Measurements from ENCODE around the gene TLCD4.

Gene TLCD4

GRCh38 chr1:95095833-95096217 is 21.3 kb upstream of the TLCD4 start:
- no peak for DNase-seq (ENCODE audit: low read depth)

GRCh38 chr1:95096218-95096841 is 20.8 kb upstream of the TLCD4 start:
- DNase-seq (ENCODE audit: low read depth): no peak

GRCh38 chr1:95097426-95097825 is 19.7 kb upstream of the TLCD4 start:
- DNase-seq (ENCODE audit: low read depth): no peak

GRCh38 chr1:95098196-95098595 is 19.0 kb upstream of the TLCD4 start:
- no peak for DNase-seq (ENCODE audit: low read depth)

GRCh38 chr1:95108792-95109191 is 8.4 kb upstream of the TLCD4 start:
- DNase-seq (ENCODE audit: low read depth): no peak

- DNase-seq (ENCODE audit: low read depth): no peak
These were observed 6.1 kb upstream of the TLCD4 start for GRCh38 chr1:95111014-95111413.

GRCh38 chr1:95113684-95114083 is 3.5 kb upstream of the TLCD4 start:
- DNase-seq (ENCODE audit: low read depth): no peak

- DNase-seq (ENCODE audit: low read depth): no peak
These were observed 1.4 kb upstream of the TLCD4 start for GRCh38 chr1:95115708-95116137.

GRCh38 chr1:95116580-95117206 is 462 bp upstream of the TLCD4 start:
- DNase-seq (ENCODE audit: low read depth): peak; percentile 24

- no peak for DNase-seq (ENCODE audit: low read depth)
These were observed 928 bp downstream of the TLCD4 start for GRCh38 chr1:95118067-95118499.

GRCh38 chr1:95118710-95119109 is 1.6 kb downstream of the TLCD4 start:
- no peak for DNase-seq (ENCODE audit: low read depth)

GRCh38 chr1:95119273-95119672 is 2.1 kb downstream of the TLCD4 start:
- no peak for DNase-seq (ENCODE audit: low read depth)

GRCh38 chr1:95122151-95122697 is 5.1 kb downstream of the TLCD4 start:
- DNase-seq (ENCODE audit: low read depth): no peak

GRCh38 chr1:95124342-95124741 is 7.2 kb downstream of the TLCD4 start:
- no peak for DNase-seq (ENCODE audit: low read depth)

GRCh38 chr1:95126366-95126765 is 9.2 kb downstream of the TLCD4 start:
- DNase-seq (ENCODE audit: low read depth): no peak

GRCh38 chr1:95126846-95127245 is 9.7 kb downstream of the TLCD4 start:
- DNase-seq (ENCODE audit: low read depth): no peak

GRCh38 chr1:95127380-95127779 is 10.2 kb downstream of the TLCD4 start:
- DNase-seq (ENCODE audit: low read depth): no peak

- no peak for DNase-seq (ENCODE audit: low read depth)
These were observed 15.6 kb downstream of the TLCD4 start for GRCh38 chr1:95132762-95133161.

- DNase-seq (ENCODE audit: low read depth): no peak
These were observed 16.5 kb downstream of the TLCD4 start for GRCh38 chr1:95133687-95134086.

GRCh38 chr1:95138223-95138622 is 21.1 kb downstream of the TLCD4 start:
- no peak for DNase-seq (ENCODE audit: low read depth)

GRCh38 chr1:95139039-95139438 is 21.9 kb downstream of the TLCD4 start:
- no peak for DNase-seq (ENCODE audit: low read depth)

- DNase-seq (ENCODE audit: low read depth): no peak
These were observed 23.6 kb downstream of the TLCD4 start for GRCh38 chr1:95140791-95141190.

GRCh38 chr1:95145493-95145892 is 28.3 kb downstream of the TLCD4 start:
- DNase-seq (ENCODE audit: low read depth): no peak

- no peak for DNase-seq (ENCODE audit: low read depth)
These were observed 29.5 kb downstream of the TLCD4 start for GRCh38 chr1:95146637-95147036.

All from activated T-helper 9 cell treated with anti-CD3 and anti-CD28 coated beads, Interleukin-2, amount 50 U/mL, for 16 hours (primary cell).